HepG2 (cell line): ENCODE measurements around the gene SUSD6.

Source experiments
- JUN ChIP-seq: sonication (generic); formaldehyde crosslinking; IDR thresholded peaks from 2 replicates; pipeline ENCODE4 v1.4.0; 2020; ENCODE audit warnings: mild to moderate bottlenecking, missing genetic modification reagents
- ZNF292 ChIP-seq: sonication (generic); formaldehyde crosslinking; IDR thresholded peaks from 2 replicates; pipeline ENCODE4 v1.8.1; 2022; ENCODE audit warnings: mild to moderate bottlenecking, low read depth, missing genetic modification reagents, borderline replicate concordance
- ZNF34 ChIP-seq: sonication (generic); formaldehyde crosslinking; IDR thresholded peaks from 2 replicates; pipeline ENCODE4 v1.4.0; 2020; ENCODE audit warnings: mild to moderate bottlenecking, missing genetic modification reagents, borderline replicate concordance
- ZNF558 ChIP-seq: sonication (generic); formaldehyde crosslinking; IDR thresholded peaks from 2 replicates; pipeline ENCODE4 v1.9.0; 2022; ENCODE audit warnings: mild to moderate bottlenecking, missing genetic modification reagents, borderline replicate concordance

DNA sequence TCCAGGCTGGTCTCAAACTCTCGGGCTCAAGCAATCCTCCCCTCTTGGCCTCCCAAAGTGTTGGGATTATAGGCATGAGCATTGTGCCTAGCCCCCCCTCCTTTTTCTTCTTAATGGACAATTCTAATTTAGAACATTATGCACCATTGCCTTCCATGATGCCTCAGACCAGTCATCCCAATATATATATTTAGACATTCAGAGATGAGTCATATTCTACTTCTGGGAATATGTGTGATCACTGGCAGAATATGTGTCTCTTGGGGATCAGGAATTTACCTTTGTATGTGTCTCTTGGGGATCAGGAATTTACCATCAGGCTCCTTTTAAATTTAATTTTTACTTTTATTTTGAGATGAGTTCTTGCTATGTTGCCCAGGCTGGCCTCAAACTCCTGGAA, 29.2 kb upstream of the SUSD6 start:
- TF ChIP-seq ZNF292 (no peak), JUN (no peak), ZNF558 (no peak), ZNF34 (CRISPR knock-in tag) (no peak)
